Epithelial cell of proximal tubule (primary cell): Measurements from ENCODE around the gene SOX12. TPM values are rescaled to one million over a fixed set of nuclear protein-coding genes. Genes with fewer than 3 reads are reported as not detected.

Experiments used
- DNase-seq: peaks from one replicate; pipeline ENCODE4 v3.0.0-alpha.2; 2011; ENCODE audit warnings: low read depth
- H3K4me3 ChIP-seq: 2 replicates; pipeline ENCODE4 v1.5.1; 2011; ENCODE audit warnings: low read depth, mild to moderate bottlenecking, low read length
- total RNA-seq: library from RNA; depleted of rRNA; stranded (reverse); fragments of >200 nt; gene quantifications from 2 replicates; pipeline ENCODE4 v1.2.3, GENCODE V29; 2015
- TF ChIP-seq, protein P1 (sequence below): conservative IDR thresholded peaks from 2 replicates; pipeline ENCODE4 v1.5.1; 2012; ENCODE audit warnings: low read depth, mild to moderate bottlenecking, low read length

The SOX12 gene
- total RNA-seq, 1 donor from 2014 or later, result 10.1 TPM

DNA sequence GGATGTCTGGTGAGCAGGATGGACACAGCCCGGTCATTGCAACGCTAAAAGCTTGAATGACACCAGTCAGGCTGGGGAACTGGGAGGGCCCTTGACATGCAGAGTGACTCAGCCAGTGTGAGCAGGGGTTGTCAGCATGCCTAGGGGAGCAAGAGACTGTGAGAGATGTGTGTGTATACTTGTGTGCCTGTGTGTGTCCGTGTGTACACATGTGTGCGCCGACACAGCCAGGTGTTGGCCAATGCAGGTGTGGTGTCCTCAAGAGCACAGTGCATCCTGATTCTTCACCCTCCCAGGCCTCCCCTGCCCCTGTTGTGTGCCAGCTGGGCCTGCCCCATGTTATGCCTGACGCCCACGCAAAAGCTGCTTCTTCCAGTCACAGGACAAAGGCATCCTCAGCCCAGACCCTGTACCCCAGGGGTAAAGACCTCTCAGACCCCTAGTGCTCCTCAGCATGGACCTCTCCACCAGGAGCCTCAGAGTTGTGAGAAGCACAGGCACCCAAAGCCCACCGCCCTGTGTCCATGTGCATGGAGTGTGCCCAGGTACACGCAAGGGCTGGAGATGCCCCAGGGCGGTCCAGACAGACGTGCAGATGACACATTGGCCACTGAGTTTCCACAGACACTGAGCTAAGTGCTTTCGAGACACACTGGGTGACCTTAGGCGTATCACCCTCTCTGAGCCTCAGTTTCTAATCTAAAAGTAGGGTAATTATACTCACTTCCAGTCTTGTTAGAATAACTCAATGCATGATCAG is 38.1 kb downstream of the SOX12 start:
- H3K4me3 ChIP-seq, result no peak overlapping the region
- no peak for DNase-seq
- TF ChIP-seq, protein P1, sequence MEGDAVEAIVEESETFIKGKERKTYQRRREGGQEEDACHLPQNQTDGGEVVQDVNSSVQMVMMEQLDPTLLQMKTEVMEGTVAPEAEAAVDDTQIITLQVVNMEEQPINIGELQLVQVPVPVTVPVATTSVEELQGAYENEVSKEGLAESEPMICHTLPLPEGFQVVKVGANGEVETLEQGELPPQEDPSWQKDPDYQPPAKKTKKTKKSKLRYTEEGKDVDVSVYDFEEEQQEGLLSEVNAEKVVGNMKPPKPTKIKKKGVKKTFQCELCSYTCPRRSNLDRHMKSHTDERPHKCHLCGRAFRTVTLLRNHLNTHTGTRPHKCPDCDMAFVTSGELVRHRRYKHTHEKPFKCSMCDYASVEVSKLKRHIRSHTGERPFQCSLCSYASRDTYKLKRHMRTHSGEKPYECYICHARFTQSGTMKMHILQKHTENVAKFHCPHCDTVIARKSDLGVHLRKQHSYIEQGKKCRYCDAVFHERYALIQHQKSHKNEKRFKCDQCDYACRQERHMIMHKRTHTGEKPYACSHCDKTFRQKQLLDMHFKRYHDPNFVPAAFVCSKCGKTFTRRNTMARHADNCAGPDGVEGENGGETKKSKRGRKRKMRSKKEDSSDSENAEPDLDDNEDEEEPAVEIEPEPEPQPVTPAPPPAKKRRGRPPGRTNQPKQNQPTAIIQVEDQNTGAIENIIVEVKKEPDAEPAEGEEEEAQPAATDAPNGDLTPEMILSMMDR, result no peak

DNA sequence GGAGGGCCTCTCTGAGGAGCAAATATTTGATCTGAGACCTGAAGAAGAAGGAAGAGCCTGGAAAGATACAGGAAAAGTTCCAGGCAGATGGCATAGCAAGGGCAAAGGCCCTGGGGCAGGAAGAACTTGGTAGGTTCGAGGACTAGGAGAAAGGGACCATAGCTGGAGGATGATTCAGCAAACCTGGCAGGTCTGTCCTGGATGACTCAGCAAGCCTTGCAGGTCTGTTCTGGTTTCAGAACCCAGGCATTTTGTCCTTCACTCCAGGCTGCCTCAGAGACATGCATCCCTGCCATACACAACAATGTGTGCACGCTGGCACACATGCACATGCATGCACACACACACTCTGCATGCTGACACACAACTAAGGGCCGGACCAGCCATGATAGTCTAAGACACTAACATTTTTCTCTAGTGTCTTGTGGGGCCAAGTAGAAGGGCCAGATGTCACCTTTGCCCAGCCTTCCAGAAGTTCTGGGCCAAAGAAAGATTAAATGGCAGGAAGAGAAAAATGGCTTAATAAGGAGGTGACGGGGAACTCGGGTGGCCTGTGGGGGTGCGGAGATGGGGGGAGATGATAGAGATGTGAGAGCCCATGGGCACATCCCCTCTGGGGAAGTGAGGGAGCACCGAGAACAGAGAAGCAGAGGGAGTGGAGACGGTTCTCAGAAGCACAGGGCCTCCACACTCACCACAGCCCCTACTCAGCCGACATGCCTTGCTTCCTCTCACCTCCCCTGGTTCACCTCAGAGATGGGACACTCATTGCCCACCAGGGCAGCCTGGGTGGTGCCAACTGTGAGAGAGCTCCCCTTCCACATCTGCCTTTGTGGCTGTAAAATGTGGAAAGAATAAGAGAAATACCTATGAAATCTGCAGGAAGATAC is 39.8 kb downstream of the SOX12 start:
- no peak for DNase-seq
- no peak overlapping the region for H3K4me3 ChIP-seq
- TF ChIP-seq, protein P1, result no peak

DNA sequence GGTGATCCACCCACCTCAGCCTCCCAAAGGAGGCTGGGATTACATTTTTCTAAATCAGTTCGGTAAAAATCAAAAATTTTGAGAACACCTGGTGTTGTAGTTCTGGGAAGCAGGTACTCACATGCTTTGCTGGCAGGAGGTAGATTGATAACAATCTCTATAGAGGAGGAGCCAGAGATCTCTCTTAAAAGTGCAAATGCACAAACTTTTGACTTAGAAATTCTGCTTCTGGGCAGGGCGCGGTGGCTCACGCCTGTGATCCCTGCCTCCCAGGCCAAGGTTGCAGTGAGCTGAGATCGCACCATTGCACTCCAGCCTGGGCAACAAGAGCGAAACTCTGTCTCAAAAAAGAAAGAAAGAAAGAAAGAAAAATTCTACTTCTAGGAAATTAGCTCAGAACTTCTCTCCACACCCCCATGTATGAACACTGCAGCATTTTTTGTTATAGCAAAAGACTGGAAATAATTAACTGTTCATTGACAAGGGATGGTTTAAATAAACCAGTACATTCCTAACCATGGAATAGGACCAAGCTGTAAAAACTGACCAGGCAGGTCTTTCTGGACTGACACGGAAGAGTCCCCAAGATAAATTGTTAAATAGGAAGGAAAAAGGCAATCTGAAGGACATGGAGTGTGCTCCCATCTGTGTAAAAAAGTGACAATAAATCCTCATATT is 40.8 kb downstream of the SOX12 start:
- DNase-seq, result no peak
- TF ChIP-seq, protein P1, result no peak
- no peak overlapping the region for H3K4me3 ChIP-seq

DNA sequence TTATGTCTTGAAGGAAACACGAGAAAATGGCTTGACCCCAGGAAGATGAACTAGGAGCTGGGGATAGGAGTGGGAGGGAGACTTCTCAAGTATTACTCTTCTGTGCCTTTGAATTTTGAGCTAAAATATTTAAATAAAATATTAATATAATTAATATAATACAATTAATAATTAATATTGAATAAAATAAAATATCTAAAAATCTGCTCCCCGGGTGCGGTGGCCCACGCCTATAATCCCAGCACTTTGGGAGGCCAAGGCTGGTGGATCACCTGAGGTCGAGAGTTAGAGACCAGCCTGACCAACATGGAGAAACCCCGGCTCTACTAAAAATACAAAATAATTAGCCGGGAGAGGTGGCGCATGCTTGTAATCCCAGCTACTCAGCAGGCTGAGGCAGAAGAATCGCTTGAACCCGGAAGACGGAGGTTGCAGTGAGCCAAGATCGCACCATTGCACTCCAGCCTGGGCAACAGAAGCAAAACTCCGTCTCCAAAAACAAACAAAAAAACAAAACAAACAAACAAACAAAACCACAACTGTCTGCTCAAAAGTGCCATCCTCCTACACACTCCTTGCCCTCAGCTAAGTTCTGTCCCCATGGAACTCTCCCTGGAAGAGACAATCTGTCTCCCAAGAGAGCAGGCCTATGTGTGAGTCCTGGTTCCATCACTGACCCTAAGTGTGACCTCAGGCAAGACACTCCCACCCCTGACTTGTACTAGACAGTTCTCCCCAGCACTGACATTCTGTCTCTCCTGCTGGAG is 41.5 kb downstream of the SOX12 start:
- no peak overlapping the region for H3K4me3 ChIP-seq
- no peak for DNase-seq
- TF ChIP-seq, protein P1, result no peak

DNA sequence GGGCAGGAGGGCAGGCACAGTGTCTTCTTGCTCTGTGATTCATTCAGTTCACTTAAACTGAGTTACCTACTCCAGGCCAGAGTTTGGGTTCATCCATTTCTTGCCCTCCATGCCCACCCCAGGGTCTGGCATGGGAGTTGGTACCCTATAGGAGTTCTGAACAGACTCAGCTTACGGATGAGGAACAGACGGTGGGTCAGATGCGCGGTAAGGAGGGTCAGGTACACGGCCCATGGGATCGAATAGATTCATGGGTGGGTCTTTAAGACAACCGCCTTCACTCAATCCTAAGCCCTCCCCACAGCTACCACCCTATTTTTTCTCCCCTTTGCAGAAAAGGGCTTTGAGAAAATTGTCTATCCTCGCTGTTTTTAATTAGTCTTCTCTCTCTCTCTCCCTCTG is 42.1 kb downstream of the SOX12 start:
- H3K4me3 ChIP-seq, result no peak overlapping the region
- TF ChIP-seq, protein P1, result no peak
- DNase-seq, result no peak

DNA sequence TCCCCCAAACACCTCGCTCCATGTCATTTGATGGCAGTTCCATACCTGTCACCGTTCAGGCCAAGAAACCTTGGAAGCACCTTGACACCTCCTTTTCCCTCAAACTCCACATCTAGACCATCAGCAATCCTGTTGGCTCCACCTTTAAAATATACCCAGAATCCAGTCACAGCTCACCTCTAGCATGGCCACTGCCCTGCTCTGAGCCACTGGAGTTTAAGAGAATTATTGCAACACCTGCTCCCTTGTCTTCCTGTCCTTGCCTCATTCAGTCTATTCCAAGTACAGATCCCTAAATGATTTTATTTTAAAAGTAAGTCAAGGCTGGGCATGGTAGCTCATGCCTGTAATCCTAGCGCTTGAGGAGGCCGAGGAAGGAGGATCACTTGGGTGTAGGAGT is 43.6 kb downstream of the SOX12 start:
- TF ChIP-seq, protein P1, result no peak
- no peak for DNase-seq
- H3K4me3 ChIP-seq, result no peak overlapping the region
